ENCODE data around the gene ANGPT4. TPM values are rescaled to one million over a fixed set of nuclear protein-coding genes. Genes with fewer than 3 reads are reported as not detected.

The ANGPT4 gene
- total and polyA plus RNA-seq, 2 of the 8 experiments (the other 6 are each of a cell fraction or from before 2014, with no cell fraction given): 0.07 to 0.33 TPM

DNA sequence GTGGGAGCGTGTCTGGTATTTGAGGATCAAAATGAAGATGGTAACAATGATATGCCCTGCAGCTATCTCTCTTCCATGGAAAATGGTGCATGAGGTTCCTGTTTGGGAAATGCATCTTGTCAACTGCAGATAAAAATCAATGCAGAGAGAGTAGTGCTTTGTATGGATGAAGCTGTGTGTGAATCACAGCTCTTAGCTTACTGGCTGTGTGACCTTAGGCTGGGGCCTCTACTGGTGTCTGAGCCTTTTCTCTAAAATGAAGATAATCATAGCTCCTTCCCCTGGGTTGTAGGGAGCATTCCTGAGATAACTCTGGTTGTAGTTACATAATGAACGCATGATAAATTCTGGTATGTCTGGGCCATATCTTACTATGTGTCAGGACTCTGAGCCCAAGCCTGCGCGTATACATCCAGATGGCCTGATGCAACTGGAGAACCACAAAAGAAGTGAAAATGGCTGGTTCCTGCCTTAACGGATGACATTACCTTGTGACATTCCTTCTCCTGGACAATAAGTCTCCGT, 19.6 kb downstream of the ANGPT4 start:
- FAIRE-seq (no peak), DNase-seq (ENCODE audit: low read depth in 1 of 2, low spot score in 2 of 2) (no peak)
- H3K79me1 ChIP-seq (ENCODE audit: low read depth, low read length): no peaks in the 10 kb centered on the region
- H3K14ac ChIP-seq (ENCODE audit: insufficient read length): no peak overlapping the region
- no peaks in the 10 kb centered on the region for H3K23me2 ChIP-seq (ENCODE audit: low read depth, low read length)
- no peak overlapping the region for H4K91ac ChIP-seq (replicated peaks; ENCODE audit: insufficient read length, low read length)
- no peaks in the 10 kb centered on the region for H3K36me3 ChIP-seq (ENCODE audit: control insufficient read depth in 2 of 4, insufficient read depth in 4 of 4, low read length in 3 of 4)
- H3K27me3 ChIP-seq (replicated peaks in 1 of 4; ENCODE audit: control insufficient read depth in 3 of 4, extremely low read depth in 1 of 4, insufficient read depth in 3 of 4, low read length in 3 of 4): no peaks in the 10 kb centered on the region
- no peak overlapping the region for H2BK20ac ChIP-seq (ENCODE audit: low read length)
- H3K4me2 ChIP-seq (ENCODE audit: insufficient read depth in 1 of 2, low read depth in 2 of 2, low read length in 2 of 2): no peak overlapping the region
- POLR2A ChIA-PET (ENCODE audit: partially characterized antibody): interaction anchor here (0.9 kb wide), 1 partner anchor 8 kb away, joined by 3 read pairs; no protein-coding TSS in a partner anchor
- no peak overlapping the region for H3K27ac ChIP-seq (ENCODE audit: low read depth, low read length)
- H2BK120ac ChIP-seq (replicated peaks; ENCODE audit: low read depth, low read length): no peak overlapping the region
- no peak overlapping the region for H2BK15ac ChIP-seq (ENCODE audit: low read length)
- 85% methylated on average over 6 of the region's 6 CpGs; no CpG with 5 or more reads in 1 of the 2 experiments for WGBS, 2 experiments (ENCODE audit: extremely low coverage in 1 of 2, insufficient coverage in 1 of 2, insufficient read length in 1 of 2, insufficient replicate concordance in 2 of 2, low coverage in 1 of 2, low lambda C conversion rate in 2 of 2, missing lambda C conversion rate in 1 of 2)
- no peaks in the 10 kb centered on the region for H3K4me1 ChIP-seq (replicated peaks in 1 of 4; ENCODE audit: control insufficient read depth in 3 of 4, insufficient read depth in 4 of 4, low read length in 3 of 4)
- no peak overlapping the region for H2AK5ac ChIP-seq (ENCODE audit: low read depth, low read length)
- H3K4me3 ChIP-seq (ENCODE audit: extremely low read depth in 1 of 4, insufficient read depth in 2 of 4, low read depth in 3 of 4, low read length in 4 of 4): no peak overlapping the region
- no peak overlapping the region for H2BK5ac ChIP-seq (ENCODE audit: low read depth, low read length)
- no peak overlapping the region for H4K5ac ChIP-seq (ENCODE audit: insufficient read length, low read depth, low read length)
- no peaks in the 10 kb centered on the region for H3K79me2 ChIP-seq (ENCODE audit: control insufficient read depth in 1 of 2, insufficient read depth in 2 of 2, low read length in 2 of 2)
- H3K9ac ChIP-seq (replicated peaks in 1 of 4; ENCODE audit: extremely low read depth in 1 of 4, low read depth in 3 of 4, low read length in 3 of 4): no peak overlapping the region
- H4K20me1 ChIP-seq (replicated peaks in 1 of 2; ENCODE audit: control insufficient read depth in 1 of 2, insufficient read depth in 2 of 2, low read length in 2 of 2): no peaks in the 10 kb centered on the region
- H3K4ac ChIP-seq (replicated peaks; ENCODE audit: insufficient read length, low read depth, low read length): no peak overlapping the region
- H3K23ac ChIP-seq (ENCODE audit: insufficient read length): no peak overlapping the region
- no peak overlapping the region for H3K56ac ChIP-seq (replicated peaks; ENCODE audit: insufficient read length, low read depth, low read length)
- 0 out of 4 replicates have a peak, but pooled peaks cover 0 to 4% of the 10 kb centered on the region in 2 experiments for H3K9me3 ChIP-seq (ENCODE audit: insufficient read depth in 2 of 2, low read depth in 1 of 2, low read length in 1 of 2)
- CTCF ChIA-PET (ENCODE audit: partially characterized antibody): interaction anchor here (1.0 to 14.5 kb wide), 5 partner anchors 8 to 60 kb away, joined by 3 to 191 read pairs (median 4); no protein-coding TSS in a partner anchor
- no peak overlapping the region for H2AFZ ChIP-seq (ENCODE audit: low read length)
- H2BK12ac ChIP-seq (ENCODE audit: low read depth, low read length): no peak overlapping the region
- no peak overlapping the region for H3K18ac ChIP-seq (ENCODE audit: extremely low read depth, low read length)
- no peak overlapping the region for H4K8ac ChIP-seq (ENCODE audit: extremely low read depth, insufficient read depth, low read length)
- TF ChIP-seq MAFK (IDR thresholded peaks at IDR 0.05; ENCODE audit: low read depth, low read length) (no peak), CREB1 (IDR thresholded peaks at IDR 0.05) (no peak), POLR2A (IDR thresholded peaks at IDR 0.05; ENCODE audit: control extremely low read depth in 1 of 2, low read depth in 2 of 2, low read length in 2 of 2) (no peak), NANOG (IDR thresholded peaks at IDR 0.05; ENCODE audit: insufficient read depth, low read depth, low read length, poor library complexity, severe bottlenecking) (no peak), SP2 (IDR thresholded peaks at IDR 0.05; ENCODE audit: low read length) (no peak), TBP (IDR thresholded peaks at IDR 0.05; ENCODE audit: low read depth, low read length) (no peak), HDAC6 (IDR thresholded peaks at IDR 0.05; ENCODE audit: low read depth, low read length) (no peak), SIN3A (conservative IDR thresholded peaks at IDR 0.05 in 1 of 2, IDR thresholded peaks at IDR 0.05 in 1 of 2; ENCODE audit: low read depth in 1 of 2, low read length in 2 of 2) (no peak), POU5F1 (IDR thresholded peaks at IDR 0.05; ENCODE audit: low read depth, low read length) (no peak), CEBPB (IDR thresholded peaks at IDR 0.05; ENCODE audit: low read depth, low read length) (no peak), RXRA (IDR thresholded peaks at IDR 0.05; ENCODE audit: insufficient read depth, low read depth, low read length) (no peak), PHF8 (conservative IDR thresholded peaks at IDR 0.05; ENCODE audit: low read depth, low read length) (no peak)
